ENCODE data around the gene PPFIA4. TPM values are rescaled to one million over a fixed set of nuclear protein-coding genes. Genes with fewer than 3 reads are reported as not detected.

PPFIA4 gene
- polyA plus RNA-seq, 1 of the 3 experiments (the other 2 are of a cell fraction): 4.4 TPM

DNA sequence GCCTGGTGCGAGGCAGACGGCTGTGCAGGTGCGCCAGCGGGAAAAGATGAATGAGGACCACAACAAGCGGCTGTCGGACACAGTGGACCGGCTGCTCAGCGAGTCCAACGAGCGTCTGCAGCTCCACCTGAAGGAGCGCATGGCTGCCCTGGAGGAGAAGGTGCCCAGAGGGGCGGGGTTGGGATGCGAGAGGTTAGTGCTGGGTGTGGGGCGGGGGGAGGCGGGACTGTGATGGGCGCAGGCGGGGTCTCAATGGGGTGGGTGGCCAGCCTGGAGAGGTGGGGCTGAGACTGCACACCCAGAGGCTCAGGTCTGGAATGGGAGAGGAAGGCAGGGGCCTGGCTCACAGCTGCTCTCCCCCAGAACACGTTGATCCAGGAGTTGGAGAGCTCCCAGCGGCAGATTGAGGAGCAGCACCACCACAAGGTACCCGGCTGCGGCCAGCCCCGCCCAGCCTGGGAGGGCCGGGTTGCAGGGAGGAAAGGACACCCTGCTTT lies 22.3 kb downstream of the PPFIA4 start:
- POLR2A ChIA-PET: no interaction called here
- Histone ChIP-seq H3K9ac (no peak overlapping the region), H3K36me3 (replicated peaks in 1 of 2; ENCODE audit: control insufficient read depth in 1 of 2, insufficient read depth in 2 of 2, low read length in 1 of 2) (no peaks in the 10 kb centered on the region), H3K4me1 (ENCODE audit: control insufficient read depth in 1 of 2, insufficient read depth in 2 of 2, low read depth in 1 of 2, low read length in 1 of 2) (peaks cover 13 to 16% of the 10 kb centered on the region in 2 experiments; a peak in 3 of 4 replicates), H3K79me2 (ENCODE audit: insufficient read depth) (no peaks in the 10 kb centered on the region), H3K27me3 (ENCODE audit: insufficient read depth) (no peaks in the 10 kb centered on the region), H2AFZ (ENCODE audit: low read depth) (no peak overlapping the region), H3K27ac (ENCODE audit: low read depth in 2 of 2, low read length in 1 of 2) (no peak overlapping the region), H3K9me2 (no peaks in the 10 kb centered on the region), H3F3A (replicated peaks; ENCODE audit: insufficient read depth) (peaks cover 7% of the 10 kb centered on the region), H3K4me3 (ENCODE audit: low read depth in 2 of 2, low read length in 1 of 2) (no peak overlapping the region), H3K4me2 (no peak overlapping the region), H3K9me3 (no peaks in the 10 kb centered on the region), H4K20me1 (ENCODE audit: insufficient read depth) (no peaks in the 10 kb centered on the region)
- no peak for TF ChIP-seq JUND (IDR thresholded peaks at IDR 0.05)
- TF ChIP-seq NRF1 (IDR thresholded peaks at IDR 0.05; ENCODE audit: low read depth, low read length): no peak
- TF ChIP-seq TAF1 (IDR thresholded peaks at IDR 0.05; ENCODE audit: borderline replicate concordance, low read depth, low read length): no peak
- TF ChIP-seq ELF1 (IDR thresholded peaks at IDR 0.05): no peak
- no peak for TF ChIP-seq RFX5 (IDR thresholded peaks at IDR 0.05; ENCODE audit: low read length)
- TF ChIP-seq, protein P1, sequence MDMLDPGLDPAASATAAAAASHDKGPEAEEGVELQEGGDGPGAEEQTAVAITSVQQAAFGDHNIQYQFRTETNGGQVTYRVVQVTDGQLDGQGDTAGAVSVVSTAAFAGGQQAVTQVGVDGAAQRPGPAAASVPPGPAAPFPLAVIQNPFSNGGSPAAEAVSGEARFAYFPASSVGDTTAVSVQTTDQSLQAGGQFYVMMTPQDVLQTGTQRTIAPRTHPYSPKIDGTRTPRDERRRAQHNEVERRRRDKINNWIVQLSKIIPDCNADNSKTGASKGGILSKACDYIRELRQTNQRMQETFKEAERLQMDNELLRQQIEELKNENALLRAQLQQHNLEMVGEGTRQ (IDR thresholded peaks at IDR 0.05; ENCODE audit: borderline replicate concordance, low read depth, low read length): no peak
- TF ChIP-seq, protein P2, sequence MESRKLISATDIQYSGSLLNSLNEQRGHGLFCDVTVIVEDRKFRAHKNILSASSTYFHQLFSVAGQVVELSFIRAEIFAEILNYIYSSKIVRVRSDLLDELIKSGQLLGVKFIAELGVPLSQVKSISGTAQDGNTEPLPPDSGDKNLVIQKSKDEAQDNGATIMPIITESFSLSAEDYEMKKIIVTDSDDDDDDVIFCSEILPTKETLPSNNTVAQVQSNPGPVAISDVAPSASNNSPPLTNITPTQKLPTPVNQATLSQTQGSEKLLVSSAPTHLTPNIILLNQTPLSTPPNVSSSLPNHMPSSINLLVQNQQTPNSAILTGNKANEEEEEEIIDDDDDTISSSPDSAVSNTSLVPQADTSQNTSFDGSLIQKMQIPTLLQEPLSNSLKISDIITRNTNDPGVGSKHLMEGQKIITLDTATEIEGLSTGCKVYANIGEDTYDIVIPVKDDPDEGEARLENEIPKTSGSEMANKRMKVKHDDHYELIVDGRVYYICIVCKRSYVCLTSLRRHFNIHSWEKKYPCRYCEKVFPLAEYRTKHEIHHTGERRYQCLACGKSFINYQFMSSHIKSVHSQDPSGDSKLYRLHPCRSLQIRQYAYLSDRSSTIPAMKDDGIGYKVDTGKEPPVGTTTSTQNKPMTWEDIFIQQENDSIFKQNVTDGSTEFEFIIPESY (IDR thresholded peaks at IDR 0.05; ENCODE audit: borderline replicate concordance, low read depth): no peak
- no peak for TF ChIP-seq RAD21 (IDR thresholded peaks at IDR 0.05; ENCODE audit: low read length)
- TF ChIP-seq SIN3A (IDR thresholded peaks at IDR 0.05; ENCODE audit: borderline replicate concordance, low read depth, low read length): no peak
- TF ChIP-seq MEF2A (IDR thresholded peaks at IDR 0.05; ENCODE audit: borderline replicate concordance, low read depth): no peak
- no peak for TF ChIP-seq TEAD4 (IDR thresholded peaks at IDR 0.05; ENCODE audit: borderline replicate concordance, insufficient read depth)
- TF ChIP-seq, protein P3, sequence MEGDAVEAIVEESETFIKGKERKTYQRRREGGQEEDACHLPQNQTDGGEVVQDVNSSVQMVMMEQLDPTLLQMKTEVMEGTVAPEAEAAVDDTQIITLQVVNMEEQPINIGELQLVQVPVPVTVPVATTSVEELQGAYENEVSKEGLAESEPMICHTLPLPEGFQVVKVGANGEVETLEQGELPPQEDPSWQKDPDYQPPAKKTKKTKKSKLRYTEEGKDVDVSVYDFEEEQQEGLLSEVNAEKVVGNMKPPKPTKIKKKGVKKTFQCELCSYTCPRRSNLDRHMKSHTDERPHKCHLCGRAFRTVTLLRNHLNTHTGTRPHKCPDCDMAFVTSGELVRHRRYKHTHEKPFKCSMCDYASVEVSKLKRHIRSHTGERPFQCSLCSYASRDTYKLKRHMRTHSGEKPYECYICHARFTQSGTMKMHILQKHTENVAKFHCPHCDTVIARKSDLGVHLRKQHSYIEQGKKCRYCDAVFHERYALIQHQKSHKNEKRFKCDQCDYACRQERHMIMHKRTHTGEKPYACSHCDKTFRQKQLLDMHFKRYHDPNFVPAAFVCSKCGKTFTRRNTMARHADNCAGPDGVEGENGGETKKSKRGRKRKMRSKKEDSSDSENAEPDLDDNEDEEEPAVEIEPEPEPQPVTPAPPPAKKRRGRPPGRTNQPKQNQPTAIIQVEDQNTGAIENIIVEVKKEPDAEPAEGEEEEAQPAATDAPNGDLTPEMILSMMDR (IDR thresholded peaks at IDR 0.05): no peak
- no peak for DNase-seq
- 96% methylated on average over 18 of the region's 23 CpGs for WGBS (ENCODE audit: low lambda C conversion rate)
- CTCF ChIA-PET: interaction anchor here (0.9 to 15.3 kb wide), 5 partner anchors 7 to 221 kb away, joined by 3 to 228 read pairs (median 64); no protein-coding TSS in a partner anchor

DNA sequence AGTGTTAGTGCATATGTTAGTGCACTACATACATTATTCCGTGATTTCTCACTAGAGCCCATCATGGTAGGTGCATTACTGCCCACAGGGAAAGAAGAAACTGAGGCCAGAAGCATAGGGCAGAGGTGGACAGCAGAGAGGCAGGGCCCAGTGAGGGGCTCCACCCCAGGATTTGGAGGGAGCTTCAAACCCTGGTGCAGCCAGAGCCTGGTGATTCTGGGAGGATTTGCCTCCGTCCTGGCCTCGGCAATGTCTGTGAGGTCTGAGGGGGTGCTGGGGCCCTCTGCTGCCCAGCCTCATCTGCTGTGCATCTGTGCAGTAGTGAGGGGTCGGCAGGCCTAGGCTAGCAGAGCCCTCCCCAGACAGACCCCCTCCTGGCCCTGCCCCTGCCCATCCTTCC lies 22.8 kb downstream of the PPFIA4 start:
- no peak overlapping the region for H3K27ac ChIP-seq (ENCODE audit: low read depth in 2 of 2, low read length in 1 of 2)
- DNase-seq: no peak
- H3K9me3 ChIP-seq: no peaks in the 10 kb centered on the region
- POLR2A ChIA-PET: no interaction called here
- H3K9ac ChIP-seq: no peak overlapping the region
- 83% methylated on average over 2 of the region's 4 CpGs for WGBS (ENCODE audit: low lambda C conversion rate)
- CTCF ChIA-PET: interaction anchor here (1.1 to 15.3 kb wide), 4 partner anchors 8 to 221 kb away, joined by 3 to 228 read pairs (median 98); no protein-coding TSS in a partner anchor
- H3K4me2 ChIP-seq: no peak overlapping the region
- peaks cover 13 to 21% of the 10 kb centered on the region in 2 experiments; a peak in 3 of 4 replicates for H3K4me1 ChIP-seq (ENCODE audit: control insufficient read depth in 1 of 2, insufficient read depth in 2 of 2, low read depth in 1 of 2, low read length in 1 of 2)
- no peaks in the 10 kb centered on the region for H3K36me3 ChIP-seq (replicated peaks in 1 of 2; ENCODE audit: control insufficient read depth in 1 of 2, insufficient read depth in 2 of 2, low read length in 1 of 2)
- H3K9me2 ChIP-seq: no peaks in the 10 kb centered on the region
- H3K27me3 ChIP-seq (ENCODE audit: insufficient read depth): no peaks in the 10 kb centered on the region
- no peaks in the 10 kb centered on the region for H3K79me2 ChIP-seq (ENCODE audit: insufficient read depth)
- H2AFZ ChIP-seq (ENCODE audit: low read depth): no peak overlapping the region
- no peak overlapping the region for H3K4me3 ChIP-seq (ENCODE audit: low read depth in 2 of 2, low read length in 1 of 2)
- no peaks in the 10 kb centered on the region for H4K20me1 ChIP-seq (ENCODE audit: insufficient read depth)
- H3F3A ChIP-seq (replicated peaks; ENCODE audit: insufficient read depth): peaks cover 7% of the 10 kb centered on the region
- TF ChIP-seq SIN3A (IDR thresholded peaks at IDR 0.05; ENCODE audit: borderline replicate concordance, low read depth, low read length): no peak
- no peak for TF ChIP-seq FOSL2 (IDR thresholded peaks at IDR 0.05; ENCODE audit: borderline replicate concordance, low read depth)
- TF ChIP-seq EZH2phosphoT487 (IDR thresholded peaks at IDR 0.05; ENCODE audit: borderline replicate concordance, low read depth): no peak
- no peak for TF ChIP-seq ELF1 (IDR thresholded peaks at IDR 0.05)
- TF ChIP-seq YY1 (IDR thresholded peaks at IDR 0.05; ENCODE audit: low read depth): no peak
- TF ChIP-seq, protein P4, sequence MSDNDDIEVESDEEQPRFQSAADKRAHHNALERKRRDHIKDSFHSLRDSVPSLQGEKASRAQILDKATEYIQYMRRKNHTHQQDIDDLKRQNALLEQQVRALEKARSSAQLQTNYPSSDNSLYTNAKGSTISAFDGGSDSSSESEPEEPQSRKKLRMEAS (IDR thresholded peaks at IDR 0.05; ENCODE audit: low read depth): no peak
- no peak for TF ChIP-seq NRF1 (IDR thresholded peaks at IDR 0.05; ENCODE audit: low read depth, low read length)
- no peak for TF ChIP-seq GABPA (IDR thresholded peaks at IDR 0.05; ENCODE audit: low read depth)
- TF ChIP-seq, protein P5, sequence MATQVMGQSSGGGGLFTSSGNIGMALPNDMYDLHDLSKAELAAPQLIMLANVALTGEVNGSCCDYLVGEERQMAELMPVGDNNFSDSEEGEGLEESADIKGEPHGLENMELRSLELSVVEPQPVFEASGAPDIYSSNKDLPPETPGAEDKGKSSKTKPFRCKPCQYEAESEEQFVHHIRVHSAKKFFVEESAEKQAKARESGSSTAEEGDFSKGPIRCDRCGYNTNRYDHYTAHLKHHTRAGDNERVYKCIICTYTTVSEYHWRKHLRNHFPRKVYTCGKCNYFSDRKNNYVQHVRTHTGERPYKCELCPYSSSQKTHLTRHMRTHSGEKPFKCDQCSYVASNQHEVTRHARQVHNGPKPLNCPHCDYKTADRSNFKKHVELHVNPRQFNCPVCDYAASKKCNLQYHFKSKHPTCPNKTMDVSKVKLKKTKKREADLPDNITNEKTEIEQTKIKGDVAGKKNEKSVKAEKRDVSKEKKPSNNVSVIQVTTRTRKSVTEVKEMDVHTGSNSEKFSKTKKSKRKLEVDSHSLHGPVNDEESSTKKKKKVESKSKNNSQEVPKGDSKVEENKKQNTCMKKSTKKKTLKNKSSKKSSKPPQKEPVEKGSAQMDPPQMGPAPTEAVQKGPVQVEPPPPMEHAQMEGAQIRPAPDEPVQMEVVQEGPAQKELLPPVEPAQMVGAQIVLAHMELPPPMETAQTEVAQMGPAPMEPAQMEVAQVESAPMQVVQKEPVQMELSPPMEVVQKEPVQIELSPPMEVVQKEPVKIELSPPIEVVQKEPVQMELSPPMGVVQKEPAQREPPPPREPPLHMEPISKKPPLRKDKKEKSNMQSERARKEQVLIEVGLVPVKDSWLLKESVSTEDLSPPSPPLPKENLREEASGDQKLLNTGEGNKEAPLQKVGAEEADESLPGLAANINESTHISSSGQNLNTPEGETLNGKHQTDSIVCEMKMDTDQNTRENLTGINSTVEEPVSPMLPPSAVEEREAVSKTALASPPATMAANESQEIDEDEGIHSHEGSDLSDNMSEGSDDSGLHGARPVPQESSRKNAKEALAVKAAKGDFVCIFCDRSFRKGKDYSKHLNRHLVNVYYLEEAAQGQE (IDR thresholded peaks at IDR 0.05; ENCODE audit: low read depth, low read length): no peak
- no peak for TF ChIP-seq TEAD4 (IDR thresholded peaks at IDR 0.05; ENCODE audit: borderline replicate concordance, insufficient read depth)
- no peak for TF ChIP-seq TAF1 (IDR thresholded peaks at IDR 0.05; ENCODE audit: borderline replicate concordance, low read depth, low read length)
